Psoas muscle (tissue), 8 donors: ENCODE data around the gene TCF7L2. TPM values are rescaled to one million over a fixed set of nuclear protein-coding genes. Genes with fewer than 3 reads are reported as not detected.

ENCODE experiments used
- ATAC-seq, 4 donors: fragments of 200-7000 bp; cut with Tn5 transposase; one replicate each; pipeline ENCODE4 v1.9.1; 2020; ENCODE audit warnings: moderate library complexity in 3 of 4, mild to moderate bottlenecking in 2 of 4
- DNase-seq, 2 donors: peaks; one replicate each; pipeline ENCODE4 v3.0.0-alpha.2; 2020
- H3K27ac ChIP-seq: fragments of 200-600 bp; one replicate; pipeline ENCODE4 v1.8.0; 2022
- H3K27me3 ChIP-seq, 3 donors: fragments of 200-600 bp in 1 of 3; one replicate each; pipeline versions ENCODE4 v1.6.1 to v1.8.0; 2013 to 2022; ENCODE audit warnings: low read length in 2 of 3, mild to moderate bottlenecking in 2 of 3, moderate library complexity in 1 of 3; ENCODE audit not compliant: insufficient read depth in 3 of 3
- H3K36me3 ChIP-seq, 2 donors: fragments of 200-600 bp in 1 of 2; one replicate each; pipeline versions ENCODE4 v1.6.1 to v1.8.0; 2013 to 2022; ENCODE audit warnings: low read depth in 1 of 2, mild to moderate bottlenecking in 1 of 2, moderate library complexity in 1 of 2; ENCODE audit not compliant: insufficient read depth in 1 of 2
- H3K4me1 ChIP-seq: fragments of 200-600 bp; one replicate; pipeline ENCODE4 v1.8.0; 2022
- H3K4me3 ChIP-seq: fragments of 200-600 bp; one replicate; pipeline ENCODE4 v1.8.0; 2022; ENCODE audit warnings: mild to moderate bottlenecking
- H3K9me3 ChIP-seq: fragments of 200-600 bp; one replicate; pipeline ENCODE4 v1.8.0; 2022
- CTCF ChIP-seq: fragments of 200-600 bp; IDR thresholded peaks from one replicate; pipeline ENCODE4 v1.8.0; 2022; ENCODE audit warnings: antibody characterized with exemption
- WGBS, 3 donors: extraction: QIAGEN DNeasy Blood & Tissue Kit; methylation state at CpG; one replicate each; pipeline versions ENCODE4 v1.1.6 to v1.1.7; 2013; 5-methylcytosine and 5-hydroxymethylcytosine counted together
- intact Hi-C, 2 donors: fragments of 100-400 bp; cut with DNase I; formaldehyde crosslinking; loops; one replicate each; pipeline versions ENCODE4 v1.11.0 to v1.14.2; 2022
- polyA plus RNA-seq, 3 donors: library from polyadenylated mRNA; stranded (reverse); fragments of 200-250 nt; gene quantifications; one replicate each; pipeline ENCODE4 v1.2.3, GENCODE V29; 2013
- total RNA-seq, 4 donors: library from RNA; stranded (reverse); fragmentation: NEBNext Ultra II Directional in 2 of 4; extraction: Animal tissue kit (Norgen Biotek cat#: 25700) in 2 of 4; gene quantifications; one replicate each; pipeline versions ENCODE4 v1.2.1 to v1.2.4, GENCODE V29; 2021 to 2023
- donor health status: healthy with polysubstance abuse.
- donor health status: DM: no; HTN: no; CAD: no; lungs with moderate emphysema.
- donor health status: Bipolar disorder and iron deficiency.
- donor health status: healthy.
- donor health status: DM: yes; HTN: yes; CAD: no.
- donor health status: DM: no; HTN: no; CAD: no.
- donor health status: DM: no; HTN: no; CAD: no.
- donor health status: DM: yes; HTN: yes; CAD: no.

Gene TCF7L2
- total and polyA plus RNA-seq, 7 donors, result 1.8 to 8.5 (median 4.3) TPM

- H3K27ac ChIP-seq, result no peak overlapping the region
- 77 to 83% (median 80%) methylated on average over 7 of the region's 7 CpGs for WGBS, 3 donors
- H3K4me3 ChIP-seq, result no peak overlapping the region
- DNase-seq (no peak), ATAC-seq (no peak)
- intact Hi-C loops, result no loop called here
- H3K36me3 ChIP-seq, result no peaks in the 10 kb centered on the region
- TF ChIP-seq CTCF, result no peak
- no peaks in the 10 kb centered on the region for H3K9me3 ChIP-seq
- H3K4me1 ChIP-seq, result peaks cover 18% of the 10 kb centered on the region
- no peaks in the 10 kb centered on the region for H3K27me3 ChIP-seq
These were observed 31.5 kb downstream of the TCF7L2 start for GRCh38 chr10:112981553-112981952.

GRCh38 chr10:112983444-112984056, 33.5 kb downstream of the TCF7L2 start:
- DNase-seq, result no peak
- Histone ChIP-seq H3K4me3 (no peak overlapping the region), H3K9me3 (no peaks in the 10 kb centered on the region), H3K27ac (no peak overlapping the region), H3K4me1 (peaks cover 13% of the 10 kb centered on the region), H3K36me3 (no peaks in the 10 kb centered on the region), H3K27me3 (no peaks in the 10 kb centered on the region)
- TF ChIP-seq CTCF, result no peak
- WGBS, 3 donors, result 86 to 91% (median 89%) methylated on average over 9 of the region's 9 CpGs
- intact Hi-C loops, result no loop called here
- ATAC-seq, result no peak

- Histone ChIP-seq H3K4me1 (peaks cover 13% of the 10 kb centered on the region), H3K36me3 (no peaks in the 10 kb centered on the region), H3K27me3 (no peaks in the 10 kb centered on the region), H3K9me3 (no peaks in the 10 kb centered on the region), H3K27ac (no peak overlapping the region), H3K4me3 (no peak overlapping the region)
- WGBS, 3 donors, result 80 to 86% (median 84%) methylated on average over 8 of the region's 8 CpGs
- no peak for ATAC-seq
- TF ChIP-seq CTCF, result no peak
- no peak for DNase-seq
- intact Hi-C loops, result no loop called here
These were observed 34.7 kb downstream of the TCF7L2 start for GRCh38 chr10:112984756-112985155.

GRCh38 chr10:112985690-112986543, 35.9 kb downstream of the TCF7L2 start:
- Histone ChIP-seq H3K27me3 (no peaks in the 10 kb centered on the region), H3K4me3 (no peak overlapping the region), H3K36me3 (no peaks in the 10 kb centered on the region), H3K27ac (no peak overlapping the region), H3K4me1 (peaks cover 13% of the 10 kb centered on the region), H3K9me3 (no peaks in the 10 kb centered on the region)
- TF ChIP-seq CTCF, result no peak
- intact Hi-C loops, result no loop called here
- no peak for ATAC-seq
- no peak for DNase-seq
- WGBS, 3 donors, result 77 to 84% (median 79%) methylated on average over 7 of the region's 7 CpGs
